ENCODE measurements around the gene CYBA.

CYBA gene

DNA sequence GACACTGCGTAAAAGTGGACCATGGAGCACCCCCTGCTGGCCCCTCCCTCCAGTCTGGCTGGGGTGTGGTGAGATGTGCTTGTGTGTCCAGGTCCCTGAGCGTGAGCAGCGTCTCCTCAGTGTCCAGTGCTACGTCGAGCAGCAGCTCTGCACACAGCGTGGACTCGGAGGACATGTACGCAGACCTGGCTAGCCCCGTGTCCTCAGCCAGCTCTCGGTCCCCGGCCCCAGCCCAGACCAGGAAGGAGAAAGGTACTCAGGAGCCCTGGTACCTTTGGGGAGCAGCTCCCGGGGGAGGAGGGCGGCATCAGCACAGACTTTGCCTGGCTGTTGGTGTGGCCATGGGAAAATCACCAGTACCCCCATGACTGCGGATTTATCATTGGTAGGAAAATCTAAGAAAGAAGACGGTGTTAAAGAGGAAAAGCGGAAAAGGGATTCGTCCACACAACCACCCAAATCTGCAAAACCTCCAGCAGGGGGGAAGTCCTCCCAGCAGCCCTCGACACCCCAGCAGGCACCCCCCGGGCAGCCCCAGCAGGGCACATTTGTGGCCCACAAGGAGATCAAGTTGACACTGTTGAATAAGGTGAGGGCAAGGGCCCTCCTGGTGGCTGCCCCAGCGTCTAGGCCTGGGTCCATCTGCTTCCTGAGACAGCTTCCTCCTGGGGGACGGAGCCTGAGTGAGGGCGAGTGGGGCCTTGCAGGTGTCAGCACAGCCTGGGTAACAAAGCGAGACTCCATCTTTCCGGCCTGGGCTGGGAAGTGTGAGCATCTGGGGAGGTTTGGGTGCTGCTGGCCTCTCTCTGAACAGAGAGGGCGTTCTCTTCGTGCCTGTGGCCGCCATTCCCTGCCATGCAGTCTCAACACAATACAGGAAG, 23.1 kb downstream of the CYBA start:
- no peak for DNase-seq

DNA sequence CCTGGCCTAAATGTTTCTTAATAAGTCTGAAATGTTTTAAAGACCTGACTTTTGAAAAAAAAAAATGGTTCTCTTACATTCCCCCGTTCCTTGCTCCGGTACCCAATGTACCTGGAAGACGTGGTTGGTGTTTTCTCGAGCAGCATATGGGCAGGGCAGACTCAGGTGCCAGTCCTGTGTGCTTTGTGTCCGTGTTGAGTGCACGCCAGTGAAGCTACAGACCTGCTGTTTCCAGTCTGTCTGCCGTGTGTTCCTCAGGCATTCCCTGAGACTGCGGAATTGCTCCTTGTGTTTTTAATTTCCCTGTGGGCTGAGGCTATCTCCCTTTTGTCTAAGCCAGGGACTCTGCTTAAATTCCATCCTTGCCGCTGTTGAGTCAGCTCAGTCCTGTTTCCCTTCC, 24.2 kb downstream of the CYBA start:
- DNase-seq, result no peak

DNA sequence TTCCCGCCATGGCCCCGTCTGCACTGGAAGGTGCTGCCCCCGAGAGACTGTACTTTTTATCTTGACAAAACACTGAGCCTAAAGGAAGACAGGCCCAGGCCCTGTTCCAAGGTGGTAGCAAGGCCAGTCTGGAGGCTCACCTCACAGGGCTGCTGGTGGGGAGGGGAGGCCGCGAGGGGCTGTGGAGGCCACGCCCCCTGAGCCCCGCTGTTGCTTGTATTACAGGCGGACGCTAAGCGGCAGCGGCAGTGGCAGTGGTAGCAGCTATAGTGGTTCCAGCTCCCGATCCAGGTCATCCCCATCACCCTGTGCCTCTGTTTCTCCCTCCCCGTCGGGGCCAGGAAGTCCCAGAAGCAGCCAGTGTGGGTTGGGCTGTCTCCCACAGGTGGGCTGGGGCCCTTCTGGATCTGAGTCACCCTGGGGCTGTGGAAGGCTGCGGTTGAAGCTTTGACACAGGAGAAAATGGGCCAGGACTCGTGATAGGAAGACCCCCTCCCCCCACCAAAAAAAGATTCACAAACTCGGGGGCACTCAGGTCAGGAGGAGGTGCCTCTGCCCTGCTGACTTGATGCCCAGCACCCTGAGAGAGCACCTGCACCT, 25.8 kb downstream of the CYBA start:
- DNase-seq, result no peak

DNA sequence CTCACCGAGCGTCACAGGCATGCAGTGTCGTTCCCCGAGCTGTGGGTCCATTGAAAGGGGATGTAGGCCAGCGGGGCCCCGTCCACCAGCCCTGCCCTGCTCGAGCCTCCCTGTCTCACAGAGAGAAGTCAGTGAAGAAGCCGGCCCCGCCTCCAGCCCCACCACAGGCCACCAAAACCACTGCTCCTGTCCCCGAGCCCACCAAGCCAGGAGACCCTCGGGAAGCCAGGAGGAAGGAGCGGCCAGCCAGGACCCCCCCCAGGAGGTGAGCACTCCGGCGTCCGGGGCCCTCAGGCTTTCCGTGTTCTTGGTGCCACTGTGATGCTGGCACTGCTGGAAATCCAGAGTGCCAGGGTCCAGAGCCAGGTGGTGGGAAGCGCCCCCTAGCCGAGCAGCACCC, 26.4 kb downstream of the CYBA start:
- DNase-seq, result no peak

DNA sequence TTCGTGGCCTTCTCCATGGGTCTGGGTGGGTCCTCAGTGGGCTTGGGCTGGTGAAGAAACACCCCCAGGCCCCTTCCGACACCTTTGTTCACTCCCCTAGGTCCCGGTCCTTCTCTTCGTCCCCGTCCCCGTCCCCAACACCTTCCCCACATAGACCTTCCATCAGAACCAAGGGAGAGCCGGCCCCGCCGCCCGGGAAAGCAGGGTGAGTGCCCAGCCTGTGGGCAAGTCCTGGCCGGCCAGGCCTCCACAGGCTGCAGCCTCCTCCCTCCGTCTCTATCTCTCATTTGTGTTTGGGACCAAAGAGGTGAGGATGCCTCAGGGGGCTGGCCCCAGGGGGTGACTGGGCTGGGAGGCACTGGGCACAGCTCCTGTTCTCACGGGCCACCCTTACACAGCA, 27.0 kb downstream of the CYBA start:
- DNase-seq, result no peak

DNA sequence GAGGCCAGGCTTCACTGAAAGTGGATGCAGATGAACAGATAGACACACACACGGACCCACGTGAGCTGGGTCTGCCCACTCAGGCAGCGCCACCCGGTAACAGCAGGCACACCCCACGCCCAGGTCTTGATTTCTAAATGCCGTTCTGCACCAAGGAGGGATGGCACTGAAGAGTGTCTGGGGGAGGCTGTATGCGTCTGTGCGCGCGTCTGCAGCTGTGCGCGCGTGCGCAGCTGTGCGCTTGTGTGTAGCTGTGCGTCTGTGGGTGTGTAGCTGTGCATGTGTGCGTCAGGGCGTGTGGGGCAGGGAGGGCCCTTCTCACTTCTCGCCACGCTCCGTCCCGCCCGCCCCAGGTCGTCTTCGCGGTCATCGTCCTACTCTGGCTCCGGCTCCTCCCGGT, 28.0 kb downstream of the CYBA start:
- no peak for DNase-seq

DNA sequence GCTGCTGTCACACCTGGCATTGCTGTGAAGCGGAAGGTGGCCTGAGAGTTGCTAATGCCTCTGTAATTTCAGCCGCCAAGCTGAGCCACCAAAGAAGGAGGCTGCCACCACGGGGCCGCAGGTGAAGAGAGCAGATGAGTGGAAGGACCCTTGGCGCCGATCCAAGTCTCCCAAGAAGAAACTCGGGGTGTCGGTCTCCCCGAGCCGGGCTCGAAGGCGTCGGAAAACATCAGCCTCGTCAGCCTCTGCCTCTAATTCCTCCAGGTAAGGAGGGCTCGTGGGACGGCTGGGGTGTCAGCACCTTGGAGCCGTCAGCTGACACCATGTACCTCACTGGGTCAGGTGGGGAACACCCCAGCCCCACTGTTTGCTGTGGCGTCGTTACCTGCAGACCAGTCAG, 28.7 kb downstream of the CYBA start:
- DNase-seq, result no peak

DNA sequence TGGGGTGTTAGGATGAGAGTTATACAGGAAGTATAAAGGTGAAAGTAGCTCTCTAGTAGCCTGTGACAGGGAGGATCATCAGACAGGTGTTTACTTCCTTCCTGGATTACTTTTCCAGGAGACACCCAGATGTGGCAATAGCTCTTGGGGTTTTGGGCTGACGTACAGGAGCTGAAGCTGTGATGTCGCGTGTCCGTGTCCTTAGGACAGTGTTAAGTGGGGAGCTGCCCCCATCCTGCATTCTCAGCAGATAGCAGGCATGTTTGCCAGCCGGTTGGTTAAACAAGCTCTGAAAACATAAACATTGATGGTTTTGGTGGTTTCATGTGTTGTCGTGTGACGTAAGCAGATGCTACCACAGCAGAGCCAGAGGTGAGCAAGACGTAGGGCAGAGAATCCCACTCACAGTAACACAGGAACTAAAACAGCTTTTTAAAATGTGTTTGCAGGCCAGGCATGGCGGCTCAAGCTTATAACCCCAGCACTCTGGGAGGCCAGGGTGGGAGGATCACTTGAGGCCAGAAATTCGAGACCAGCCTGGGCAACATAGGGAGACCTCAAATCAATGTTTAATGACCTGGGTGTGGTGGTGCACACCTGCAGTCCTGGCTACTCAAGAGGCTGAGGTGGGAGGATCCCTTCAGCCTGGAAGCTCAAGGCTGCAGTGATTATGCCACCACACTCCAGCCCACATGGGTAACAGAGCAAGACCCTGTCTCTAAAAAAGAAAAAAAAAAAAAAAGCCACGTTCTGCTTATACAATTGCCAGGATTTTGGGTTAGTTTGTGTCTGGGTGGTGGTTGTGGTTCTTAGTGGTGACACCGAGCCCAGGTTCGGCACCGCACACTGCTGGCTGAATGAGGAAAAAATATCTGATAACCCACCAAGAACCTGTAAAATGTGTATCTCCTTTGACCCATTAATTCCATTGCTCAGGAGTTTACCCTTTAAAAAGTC, 30.7 kb downstream of the CYBA start:
- no peak for DNase-seq

DNA sequence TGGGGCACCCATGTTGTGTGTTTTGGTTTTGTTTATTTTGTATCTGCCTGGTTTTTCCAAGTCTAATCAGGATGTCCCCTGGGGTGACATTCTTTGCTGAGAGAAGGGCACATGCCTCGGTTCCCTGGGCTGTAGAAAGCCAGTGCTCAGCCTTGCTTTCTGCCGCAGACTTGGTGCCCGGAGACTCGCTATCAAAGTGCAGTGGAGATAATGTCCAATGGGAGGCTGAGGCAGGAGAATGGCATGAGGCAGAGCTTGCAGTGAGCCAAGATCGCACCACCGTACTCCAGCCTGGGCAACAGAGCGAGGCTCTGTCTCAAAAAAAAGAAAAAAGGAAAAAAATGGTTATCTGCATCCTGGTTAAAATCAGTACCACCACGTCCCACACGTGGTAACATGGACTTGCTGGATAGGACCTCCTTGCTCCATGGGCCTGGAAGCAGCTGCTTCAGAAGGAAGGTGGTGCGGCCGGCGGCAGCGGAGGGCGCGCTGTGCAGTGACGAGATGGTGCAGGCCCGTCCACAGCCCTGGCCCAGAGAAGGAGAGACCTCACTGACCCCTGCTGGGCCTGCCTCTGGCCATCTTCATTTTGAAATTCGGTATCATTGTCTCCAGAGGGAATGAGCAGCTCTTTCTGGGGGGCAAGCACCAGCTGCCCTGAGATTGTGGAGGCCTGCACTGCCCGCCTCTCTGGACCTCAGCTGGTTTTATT, 31.7 kb downstream of the CYBA start:
- DNase-seq, result no peak

DNA sequence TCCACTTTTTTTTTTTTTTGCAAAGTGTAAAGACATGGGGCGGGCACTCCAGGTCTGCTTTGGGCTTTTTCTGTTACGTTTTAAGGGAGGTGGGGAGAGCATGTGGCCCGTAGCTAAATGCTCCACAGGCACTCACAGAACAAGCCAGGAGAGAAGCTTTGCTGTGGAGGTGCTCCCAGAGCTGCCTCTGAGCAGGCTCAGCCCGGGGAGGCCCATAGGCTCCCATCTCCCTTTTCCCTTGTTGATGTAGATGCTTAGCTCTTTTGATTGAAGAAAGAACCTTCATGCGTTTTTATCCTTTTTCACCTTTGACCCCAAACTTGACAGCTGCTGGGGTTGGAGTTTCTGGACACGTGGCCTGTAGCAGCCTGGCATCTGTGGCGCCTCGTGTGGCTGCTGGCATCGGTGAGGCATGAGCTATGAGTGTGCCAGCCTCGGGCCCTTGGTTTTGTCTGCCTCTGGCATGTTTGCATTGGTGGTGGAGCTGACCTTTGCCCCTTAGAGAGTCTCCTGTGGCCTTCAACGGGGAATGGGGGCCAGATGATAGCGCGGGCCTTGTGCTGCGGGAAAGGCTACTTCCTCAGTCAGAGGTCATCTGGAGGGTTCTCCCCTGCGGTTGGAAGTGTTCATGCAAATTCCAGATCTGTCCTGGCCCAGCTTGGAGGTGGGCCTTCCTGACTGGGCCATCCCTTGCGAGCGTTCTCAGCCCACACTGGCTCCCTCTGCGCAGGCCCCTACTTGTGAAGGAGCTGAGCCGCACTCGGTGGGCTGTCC, 32.5 kb downstream of the CYBA start:
- DNase-seq, result no peak

DNA sequence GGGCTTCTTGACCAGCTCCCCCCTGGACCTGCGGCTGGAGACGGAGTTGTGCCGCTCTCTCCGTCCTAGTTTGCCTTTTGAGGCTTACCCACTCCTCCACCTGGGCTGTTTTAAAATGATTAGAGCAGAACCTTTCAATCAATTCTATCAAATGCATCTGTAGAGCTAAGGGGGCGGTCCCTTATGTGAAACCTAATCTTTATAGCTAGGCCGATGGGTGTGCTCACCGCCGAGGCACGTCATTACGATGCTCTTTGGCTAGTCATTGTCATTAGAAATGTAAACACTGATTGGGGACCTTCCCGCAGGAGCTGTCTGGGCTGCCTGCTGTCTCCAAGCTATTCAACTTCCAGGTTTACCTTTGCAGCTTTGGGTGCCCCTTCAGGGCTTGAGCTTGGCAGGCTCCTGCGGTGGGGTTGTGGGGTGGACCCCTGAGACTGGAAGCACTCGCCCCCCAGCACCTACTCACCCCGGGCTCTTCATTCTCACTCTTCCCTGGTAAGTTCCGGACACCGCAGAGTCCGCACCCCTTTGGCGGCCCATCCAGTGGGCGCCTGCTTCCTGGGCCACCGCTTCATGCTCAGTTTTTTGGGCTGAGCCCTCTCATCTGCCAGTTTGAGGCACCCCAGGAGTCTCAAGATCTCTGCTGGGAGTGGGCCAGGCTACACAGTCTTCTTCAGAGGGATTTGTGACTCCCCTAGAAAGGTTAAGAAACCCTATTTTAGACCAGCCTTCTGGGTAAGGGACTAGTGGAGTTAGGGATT, 33.4 kb downstream of the CYBA start:
- peak; percentile 34 for DNase-seq

DNA sequence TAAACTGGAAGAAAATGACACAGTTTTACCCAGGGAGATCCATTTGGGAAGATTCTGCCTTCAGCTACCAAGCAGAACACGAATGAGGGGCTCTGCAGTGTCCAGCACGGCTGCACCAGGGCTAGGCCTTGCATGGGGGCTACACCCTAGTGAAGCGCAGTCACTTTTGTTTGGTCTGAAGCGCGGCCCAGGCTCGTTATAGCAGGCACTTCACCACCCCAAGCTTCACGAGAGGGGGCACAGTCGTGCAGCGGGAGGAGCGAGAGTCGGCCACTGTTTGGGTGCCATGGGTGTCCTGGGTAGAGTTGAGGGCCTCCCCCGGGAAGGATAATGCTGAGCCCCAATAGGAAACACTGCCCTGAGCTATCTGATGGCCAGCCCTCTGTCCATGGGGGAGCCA, 34.1 kb downstream of the CYBA start:
- no peak for DNase-seq

DNA sequence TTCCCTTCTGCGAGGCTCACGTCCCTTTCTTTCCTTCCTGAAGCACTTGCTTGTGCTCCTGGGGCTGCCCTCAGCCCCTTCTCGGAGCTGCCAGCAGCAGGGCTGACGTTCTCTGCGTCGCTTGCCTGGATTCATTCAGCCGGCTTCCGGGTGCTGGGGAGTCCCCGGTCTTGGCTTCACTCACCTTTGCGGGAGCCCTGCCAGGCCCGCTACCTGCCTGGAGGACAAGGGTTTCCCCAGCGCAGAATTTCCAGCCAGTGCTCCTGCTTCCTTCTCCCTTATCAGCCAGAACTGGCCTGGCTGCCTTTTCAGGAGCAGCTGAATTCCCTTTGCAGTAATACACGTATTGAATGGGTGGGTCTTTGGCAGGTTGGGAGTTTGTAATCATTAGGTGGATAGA, 34.5 kb downstream of the CYBA start:
- no peak for DNase-seq

DNA sequence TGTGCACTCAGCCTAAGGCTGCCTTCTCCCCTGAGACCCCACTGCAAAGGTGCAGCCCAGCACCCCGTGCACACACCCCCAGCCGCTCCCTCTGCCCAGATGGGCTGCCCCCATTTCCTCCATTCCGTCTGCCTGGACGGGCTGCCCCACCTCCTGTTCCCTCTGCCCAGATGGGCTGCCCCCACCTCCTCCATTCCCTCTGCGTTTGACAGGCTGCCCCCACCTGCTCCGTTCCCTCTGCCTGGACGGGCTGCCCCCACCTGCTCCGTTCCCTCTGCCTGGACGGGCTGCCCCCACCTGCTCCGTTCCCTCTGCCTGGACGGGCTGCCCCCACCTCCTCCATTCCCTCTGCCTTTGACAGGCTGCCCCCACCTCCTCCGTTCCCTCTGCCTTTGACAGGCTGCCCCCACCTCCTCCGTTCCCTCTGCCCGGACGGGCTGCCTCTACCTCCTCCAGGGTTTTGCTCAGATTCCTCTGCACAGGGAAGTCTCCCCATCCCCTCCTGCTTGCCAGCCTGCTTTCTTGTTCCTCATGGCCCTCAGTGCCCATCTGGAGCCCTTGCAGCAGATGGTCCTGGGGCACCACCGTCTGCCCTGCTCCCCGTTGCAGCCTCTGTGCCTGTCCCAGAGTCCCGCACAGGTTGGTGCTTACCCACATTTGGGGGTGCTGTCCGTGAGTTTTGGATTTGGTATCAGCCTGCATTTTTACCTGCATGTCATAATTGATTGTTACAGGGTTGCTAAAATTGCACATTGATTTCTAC, 35.9 kb downstream of the CYBA start:
- DNase-seq, result no peak

DNA sequence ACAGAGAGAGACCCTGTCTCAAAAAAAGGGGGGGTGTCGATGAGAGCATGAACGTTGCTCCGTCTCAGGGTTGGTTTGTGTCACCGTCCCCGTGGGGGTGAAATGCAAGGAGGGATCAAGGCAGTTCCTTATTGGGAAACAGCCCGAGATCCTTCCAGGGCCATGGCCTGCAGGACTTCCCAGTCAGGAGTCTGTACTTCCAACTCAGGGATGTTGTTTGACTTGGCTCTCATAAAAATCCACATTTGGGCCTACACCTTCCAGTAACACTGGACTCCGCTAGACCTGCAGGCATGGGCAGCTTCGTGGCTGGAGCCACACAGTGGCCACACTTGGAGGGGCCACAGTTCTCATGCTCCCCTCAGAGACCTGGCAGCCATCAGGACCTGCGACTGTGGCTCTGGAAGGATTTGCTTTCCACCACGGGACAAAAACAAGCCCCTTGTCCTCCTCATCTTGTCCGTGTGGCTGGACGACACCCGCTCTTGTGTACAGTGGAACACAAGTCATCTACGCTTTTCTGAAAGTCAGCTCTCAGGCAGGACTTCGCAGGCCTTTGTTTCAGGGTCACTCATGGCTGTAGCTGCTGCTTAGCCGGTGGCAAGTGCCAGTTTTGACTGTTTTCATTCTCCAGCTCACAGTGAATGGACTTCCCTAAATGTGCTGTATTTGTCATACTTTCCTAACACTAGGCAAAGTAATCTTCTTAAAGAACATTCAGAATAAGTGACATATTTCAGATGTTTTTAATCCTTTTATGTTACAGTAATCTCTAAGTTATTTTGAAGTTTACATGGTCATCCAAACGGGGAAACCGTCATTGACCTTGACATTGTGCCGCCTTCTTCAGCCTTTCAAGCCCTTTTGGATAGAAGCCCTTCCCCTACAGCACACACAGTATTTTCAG, 36.7 kb downstream of the CYBA start:
- no peak for DNase-seq

DNA sequence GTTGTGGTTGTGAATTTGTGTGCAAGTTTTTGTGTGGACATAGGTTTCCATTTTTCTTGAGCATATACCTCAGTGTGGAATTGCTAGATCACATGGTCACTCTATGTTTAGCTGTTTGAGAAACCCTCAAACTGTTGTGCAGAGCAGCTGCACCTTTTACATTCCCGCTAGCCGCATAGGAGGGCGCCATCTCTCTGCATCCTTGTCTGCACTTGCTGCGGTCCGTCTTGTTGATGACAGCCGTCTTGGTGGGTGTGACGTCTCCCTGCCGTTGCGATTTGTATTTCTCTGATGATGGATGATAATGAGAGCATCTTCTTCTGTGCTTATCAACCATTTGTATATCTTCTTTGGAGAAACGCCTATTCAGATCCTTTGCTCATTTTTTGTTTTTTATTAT, 37.6 kb downstream of the CYBA start:
- no peak for DNase-seq

DNA sequence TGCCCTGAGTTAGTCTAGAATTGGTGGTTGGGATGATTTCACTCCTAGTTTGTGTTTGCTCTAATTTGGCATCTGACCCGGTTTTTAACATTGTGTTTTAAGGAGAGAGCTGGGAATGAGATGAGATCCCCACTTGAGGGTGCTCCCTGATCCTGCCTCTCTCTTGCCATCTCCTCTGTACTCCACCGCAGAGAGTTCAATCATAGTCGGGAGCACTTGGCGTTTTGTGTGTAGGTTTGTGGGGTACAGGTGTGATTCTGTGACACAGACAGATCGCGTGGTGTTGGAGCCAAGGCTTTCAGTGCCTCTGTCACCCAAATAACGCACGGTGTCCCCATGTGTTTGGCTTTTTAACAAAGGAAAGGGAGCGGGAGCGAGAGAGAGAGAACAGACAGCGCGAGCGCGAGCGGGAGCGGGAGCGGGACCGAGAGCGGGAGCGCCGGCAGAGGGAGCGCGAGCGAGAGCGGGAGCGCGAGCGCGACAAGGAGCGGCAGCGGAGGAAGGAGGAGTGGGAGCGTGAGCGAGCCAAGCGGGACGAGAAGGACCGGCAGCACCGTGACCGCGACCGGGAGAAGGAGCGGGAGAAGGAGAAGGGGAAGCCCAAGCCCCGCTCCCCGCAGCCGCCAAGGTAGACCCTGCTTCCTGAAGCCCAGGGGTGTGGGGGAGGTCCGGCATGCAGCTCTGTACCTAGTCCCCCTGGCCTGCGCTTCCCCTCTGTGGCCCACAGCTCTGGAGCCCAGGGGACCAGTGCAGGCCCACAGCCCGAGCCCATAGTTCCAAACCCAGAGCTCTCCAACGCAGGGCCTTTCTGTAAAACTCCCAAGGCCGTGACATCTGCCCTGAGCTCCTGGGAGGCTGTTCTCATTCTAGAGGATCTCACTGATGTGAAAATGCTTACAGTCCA, 39.7 kb downstream of the CYBA start:
- DNase-seq, result no peak

DNA sequence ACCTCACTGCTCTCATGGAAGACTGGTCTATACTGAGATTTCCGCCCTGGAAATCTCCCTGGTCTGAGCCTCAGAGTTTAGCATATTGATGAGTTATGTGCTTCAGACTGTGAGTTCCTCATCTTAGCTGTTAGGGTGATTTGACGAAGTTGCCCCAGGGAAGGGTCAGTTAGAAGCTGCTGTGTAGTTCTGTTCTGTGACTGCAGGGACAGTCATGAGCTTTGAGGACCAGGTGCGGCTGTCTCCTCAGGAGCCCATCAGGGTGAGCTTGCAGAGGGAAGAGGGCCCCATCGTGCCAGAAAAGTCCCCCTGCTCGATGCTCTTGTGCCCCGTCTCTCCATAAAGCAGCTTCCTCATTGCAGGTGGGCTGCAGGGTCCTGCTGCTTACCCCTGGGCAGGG, 40.8 kb downstream of the CYBA start:
- DNase-seq, result no peak
